HepG2 (cell line): ENCODE data around the gene LSM10. TPM values are rescaled to one million over a fixed set of nuclear protein-coding genes. Genes with fewer than 3 reads are reported as not detected.

Experiments
- DNMT3B ChIP-seq: conservative IDR thresholded peaks from 2 replicates; pipeline ENCODE4 v1.6.1; 2016; ENCODE audit warnings: missing biosample characterization, control low read depth
- FLYWCH1 ChIP-seq: sonication (generic); formaldehyde crosslinking; IDR thresholded peaks from 2 replicates; pipeline ENCODE4 v1.8.1; 2023; ENCODE audit warnings: mild to moderate bottlenecking, missing genetic modification reagents
- FOXP1 ChIP-seq, 2 experiments: fragments of 450-650 bp in 1 of 2; IDR thresholded peaks; 2 replicates each; pipeline ENCODE4 v1.6.1; 2017 to 2018; ENCODE audit warnings: antibody characterized with exemption in 1 of 2
- HDAC1 ChIP-seq: sonication (generic); formaldehyde crosslinking; IDR thresholded peaks from 2 replicates; pipeline ENCODE4 v1.5.1; 2020; ENCODE audit warnings: mild to moderate bottlenecking, missing genetic modification reagents
- MBD4 ChIP-seq: IDR thresholded peaks from 2 replicates; pipeline ENCODE4 v1.6.1; 2012; ENCODE audit warnings: low read length, inconsistent platforms, borderline replicate concordance
- MTF1 ChIP-seq: sonication (generic); formaldehyde crosslinking; IDR thresholded peaks from 2 replicates; pipeline ENCODE4 v1.5.0; 2020; ENCODE audit warnings: missing genetic modification reagents
- NFKB2 ChIP-seq: sonication (generic); formaldehyde crosslinking; IDR thresholded peaks from 2 replicates; pipeline ENCODE4 v1.4.0; 2020; ENCODE audit warnings: missing genetic modification reagents, borderline replicate concordance
- SRF ChIP-seq: IDR thresholded peaks from 2 replicates; pipeline ENCODE4 v1.6.1; 2011; ENCODE audit warnings: mild to moderate bottlenecking, low read depth, low read length, moderate library complexity
- TEF ChIP-seq: sonication (generic); formaldehyde crosslinking; IDR thresholded peaks from 2 replicates; pipeline ENCODE4 v1.5.0; 2020; ENCODE audit warnings: missing genetic modification reagents
- THAP8 ChIP-seq: sonication (generic); formaldehyde crosslinking; IDR thresholded peaks from 2 replicates; pipeline ENCODE4 v1.5.1; 2020; ENCODE audit warnings: missing genetic modification reagents, mild to moderate bottlenecking, borderline replicate concordance
- ZBTB42 ChIP-seq: sonication (generic); formaldehyde crosslinking; IDR thresholded peaks from 2 replicates; pipeline ENCODE4 v1.5.0; 2020; ENCODE audit warnings: mild to moderate bottlenecking, missing genetic modification reagents
- ZKSCAN5 ChIP-seq: sonication (generic); formaldehyde crosslinking; IDR thresholded peaks from 2 replicates; pipeline ENCODE4 v1.5.1; 2020; ENCODE audit warnings: mild to moderate bottlenecking, missing genetic modification reagents
- ZNF230 ChIP-seq: sonication (generic); formaldehyde crosslinking; IDR thresholded peaks from 2 replicates; pipeline ENCODE4 v1.4.0; 2020; ENCODE audit warnings: mild to moderate bottlenecking, missing genetic modification reagents
- ZNF274 ChIP-seq: sonication (generic); formaldehyde crosslinking; IDR thresholded peaks from 2 replicates; pipeline ENCODE4 v1.5.1; 2020; ENCODE audit warnings: mild to moderate bottlenecking, missing genetic modification reagents
- ZNF382 ChIP-seq: sonication (generic); formaldehyde crosslinking; IDR thresholded peaks from 2 replicates; pipeline ENCODE4 v1.5.0; 2020; ENCODE audit warnings: missing genetic modification reagents, mild to moderate bottlenecking, borderline replicate concordance
- ZNF570 ChIP-seq: sonication (generic); formaldehyde crosslinking; IDR thresholded peaks from 2 replicates; pipeline ENCODE4 v1.4.0; 2020; ENCODE audit warnings: mild to moderate bottlenecking, missing genetic modification reagents, borderline replicate concordance
- ZNF615 ChIP-seq: sonication (generic); formaldehyde crosslinking; IDR thresholded peaks from 2 replicates; pipeline ENCODE4 v1.5.0; 2020; ENCODE audit warnings: mild to moderate bottlenecking, missing genetic modification reagents, borderline replicate concordance
- ZNF782 ChIP-seq: sonication (generic); formaldehyde crosslinking; IDR thresholded peaks from 2 replicates; pipeline ENCODE4 v1.4.0; 2020; ENCODE audit warnings: missing genetic modification reagents, mild to moderate bottlenecking, borderline replicate concordance
- ZNF883 ChIP-seq: sonication (generic); formaldehyde crosslinking; IDR thresholded peaks from 2 replicates; pipeline ENCODE4 v1.5.1; 2020; ENCODE audit warnings: mild to moderate bottlenecking, missing genetic modification reagents; ENCODE audit errors: not compliant biosample characterization
- polyA plus RNA-seq, 8 experiments: library from polyadenylated mRNA; depleted of rRNA in 3 of 8; stranded (reverse) in 7 of 8; unstranded in 1 of 8; fragments of >200 nt; fragmentation: Illumina TruSeq in 4 of 8; extraction: Trizol in 4 of 8; gene quantifications; 2 replicates each; pipeline versions ENCODE4 v1.2.1 to v1.2.3, GENCODE V29; 2011 to 2016; ENCODE audit warnings: low read depth in 4 of 8, missing spikeins in 1 of 8, mixed read lengths in 1 of 8; ENCODE audit not compliant: insufficient read depth in 1 of 8
- total RNA-seq, 5 experiments: library from RNA; depleted of rRNA; stranded (reverse); fragments of >200 nt; fragmentation: Illumina TruSeq; extraction: Trizol; gene quantifications; 2 replicates each; pipeline ENCODE4 v1.2.3, GENCODE V29; 2016; ENCODE audit warnings: low read depth in 1 of 5
- TF ChIP-seq, protein P1 (sequence below): sonication (generic); formaldehyde crosslinking; conservative IDR thresholded peaks from 2 replicates; pipeline ENCODE4 v1.4.0; 2020; ENCODE audit warnings: missing genetic modification reagents
- TF ChIP-seq, protein P2 (sequence below): sonication (generic); formaldehyde crosslinking; IDR thresholded peaks from 2 replicates; pipeline ENCODE4 v1.8.1; 2023; ENCODE audit warnings: mild to moderate bottlenecking, inconsistent platforms, moderate library complexity, missing genetic modification reagents, borderline replicate concordance

The LSM10 gene
- total and polyA plus RNA-seq, 2 of the 13 experiments (the other 11 are each of a cell fraction or from before 2014, with no cell fraction given) = 14.0 to 52.0 TPM

DNA sequence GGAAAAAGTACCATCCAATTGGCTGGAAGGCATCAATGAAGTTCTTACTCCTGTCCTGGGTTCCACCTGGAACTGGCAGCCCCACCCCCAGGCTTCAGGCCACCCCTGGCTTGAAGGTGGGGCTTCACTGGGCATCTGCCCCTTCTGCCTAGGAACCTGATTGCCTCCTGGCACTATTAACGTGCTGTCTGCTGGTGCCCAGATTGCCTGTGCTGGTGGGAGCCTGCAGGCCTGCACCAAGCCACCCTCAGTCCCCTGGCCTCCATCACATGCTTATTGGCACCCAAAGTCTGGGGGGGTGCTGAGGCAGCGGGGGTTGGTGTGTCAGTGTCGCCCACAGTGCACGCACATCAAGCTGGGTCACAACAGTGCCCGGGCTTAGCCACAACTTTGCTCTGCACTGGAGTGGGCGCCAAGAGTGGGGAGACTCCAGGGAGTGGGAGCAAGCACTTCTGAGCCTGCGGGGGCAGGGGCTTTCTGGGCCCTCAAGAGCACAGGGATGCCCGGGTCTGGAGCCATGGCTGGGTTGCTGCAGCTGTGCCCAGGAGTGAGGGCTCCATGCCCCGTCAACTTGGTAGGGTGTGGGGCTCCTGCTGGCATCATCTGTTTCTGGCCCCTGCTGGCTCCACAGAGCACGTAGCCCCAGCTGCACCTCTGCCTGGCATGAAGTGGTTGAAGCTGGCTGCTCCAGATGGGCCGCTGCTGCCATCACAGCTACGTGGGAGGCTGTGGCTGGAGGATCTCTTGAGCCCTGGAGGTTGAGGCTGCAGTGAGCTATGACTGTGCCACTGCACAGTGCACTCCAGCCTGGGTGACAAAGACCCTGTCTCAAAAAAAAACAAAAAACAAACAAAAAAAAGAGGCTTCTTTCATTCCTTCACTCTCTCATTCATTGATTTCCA lies 4.1 kb upstream of the LSM10 start (continued):
- no peak for TF ChIP-seq ZNF615 (CRISPR knock-in tag)
- peak; percentile 21; the same call in 1 of the 2 replicates for TF ChIP-seq ZNF782 (CRISPR knock-in tag)
- TF ChIP-seq, protein P1, sequence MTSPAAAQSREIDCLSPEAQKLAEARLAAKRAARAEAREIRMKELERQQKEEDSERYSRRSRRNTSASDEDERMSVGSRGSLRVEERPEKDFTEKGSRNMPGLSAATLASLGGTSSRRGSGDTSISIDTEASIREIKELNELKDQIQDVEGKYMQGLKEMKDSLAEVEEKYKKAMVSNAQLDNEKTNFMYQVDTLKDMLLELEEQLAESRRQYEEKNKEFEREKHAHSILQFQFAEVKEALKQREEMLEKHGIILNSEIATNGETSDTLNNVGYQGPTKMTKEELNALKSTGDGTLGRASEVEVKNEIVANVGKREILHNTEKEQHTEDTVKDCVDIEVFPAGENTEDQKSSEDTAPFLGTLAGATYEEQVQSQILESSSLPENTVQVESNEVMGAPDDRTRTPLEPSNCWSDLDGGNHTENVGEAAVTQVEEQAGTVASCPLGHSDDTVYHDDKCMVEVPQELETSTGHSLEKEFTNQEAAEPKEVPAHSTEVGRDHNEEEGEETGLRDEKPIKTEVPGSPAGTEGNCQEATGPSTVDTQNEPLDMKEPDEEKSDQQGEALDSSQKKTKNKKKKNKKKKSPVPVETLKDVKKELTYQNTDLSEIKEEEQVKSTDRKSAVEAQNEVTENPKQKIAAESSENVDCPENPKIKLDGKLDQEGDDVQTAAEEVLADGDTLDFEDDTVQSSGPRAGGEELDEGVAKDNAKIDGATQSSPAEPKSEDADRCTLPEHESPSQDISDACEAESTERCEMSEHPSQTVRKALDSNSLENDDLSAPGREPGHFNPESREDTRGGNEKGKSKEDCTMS = no peak
- no peak for TF ChIP-seq FLYWCH1 (CRISPR knock-in tag)
- TF ChIP-seq ZNF230 = no peak
- TF ChIP-seq ZNF382 (CRISPR knock-in tag) = no peak
- TF ChIP-seq DNMT3B (CRISPR knock-in tag) = no peak
- peak; percentile 47; the same call in 1 of the 2 replicates for TF ChIP-seq ZNF570 (CRISPR knock-in tag)
- TF ChIP-seq TEF (CRISPR knock-in tag) = no peak
- TF ChIP-seq ZNF274 = no peak
- TF ChIP-seq ZBTB42 (CRISPR knock-in tag) = no peak
- no peak for TF ChIP-seq MTF1
- 0 out of 2 replicates have a peak, but pooled peaks have one; percentile 42 for TF ChIP-seq NFKB2 (CRISPR knock-in tag)
- no peak for TF ChIP-seq FOXP1 (IDR thresholded peaks at IDR 0.05)
- TF ChIP-seq FOXP1 (CRISPR knock-in tag; IDR thresholded peaks at IDR 0.05) = no peak
- TF ChIP-seq, protein P2, sequence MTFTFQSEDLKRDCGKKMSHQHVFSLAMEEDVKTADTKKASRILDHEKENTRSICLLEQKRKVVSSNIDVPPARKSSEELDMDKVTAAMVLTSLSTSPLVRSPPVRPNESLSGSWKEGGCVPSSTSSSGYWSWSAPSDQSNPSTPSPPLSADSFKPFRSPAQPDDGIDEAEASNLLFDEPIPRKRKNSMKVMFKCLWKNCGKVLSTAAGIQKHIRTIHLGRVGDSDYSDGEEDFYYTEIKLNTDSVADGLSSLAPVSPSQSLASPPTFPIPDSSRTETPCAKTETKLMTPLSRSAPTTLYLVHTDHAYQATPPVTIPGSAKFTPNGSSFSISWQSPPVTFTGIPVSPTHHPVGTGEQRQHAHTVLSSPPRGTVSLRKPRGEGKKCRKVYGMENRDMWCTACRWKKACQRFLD (CRISPR knock-in tag) = 0 out of 2 replicates have a peak, but pooled peaks have one; percentile 26
- TF ChIP-seq HDAC1 (CRISPR knock-in tag) = no peak
- no peak for TF ChIP-seq ZNF883 (CRISPR knock-in tag)
- TF ChIP-seq THAP8 = peak; percentile 23; the same call in 1 of the 2 replicates
- no peak for TF ChIP-seq MBD4
- no peak for TF ChIP-seq ZKSCAN5
- no peak for TF ChIP-seq SRF
